ENCODE measurements around the gene TRIM40. TPM values are rescaled to one million over a fixed set of nuclear protein-coding genes. Genes with fewer than 3 reads are reported as not detected.

Gene TRIM40, protein sequence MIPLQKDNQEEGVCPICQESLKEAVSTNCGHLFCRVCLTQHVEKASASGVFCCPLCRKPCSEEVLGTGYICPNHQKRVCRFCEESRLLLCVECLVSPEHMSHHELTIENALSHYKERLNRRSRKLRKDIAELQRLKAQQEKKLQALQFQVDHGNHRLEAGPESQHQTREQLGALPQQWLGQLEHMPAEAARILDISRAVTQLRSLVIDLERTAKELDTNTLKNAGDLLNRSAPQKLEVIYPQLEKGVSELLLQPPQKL
- total RNA-seq = not detected
- total RNA-seq (2013) = not detected
- 0 to 0.13 (median 0) reads per million in 29 experiments for total RNA-seq

DNA sequence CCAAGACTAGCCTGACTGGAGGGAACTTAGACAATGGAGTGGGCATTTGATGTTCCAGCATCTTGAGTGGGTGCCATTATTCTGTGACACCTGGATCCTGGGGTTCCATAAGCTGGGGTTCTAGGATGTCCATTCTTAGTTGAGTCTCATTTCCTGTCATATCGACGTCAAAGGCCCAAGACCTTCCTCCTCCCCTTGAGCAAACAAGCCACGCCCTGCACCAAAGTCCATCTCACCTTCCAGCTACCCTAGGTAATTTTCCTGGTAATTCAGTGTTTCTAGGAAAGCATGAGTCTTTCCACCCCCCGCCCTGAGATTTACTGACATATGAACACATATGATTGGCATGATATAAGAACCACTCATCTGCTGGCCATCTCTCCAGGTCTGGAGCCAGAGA lies at the start of gene TRIM40:
Gene TRIM40, plus strand, starts transcription at position 384 of the 400 bp plus-strand sequence. CDS start 897 bp downstream, outside the sequence.
- ATAC-seq (replicated peaks in 1 of 4) = no peak
- Histone ChIP-seq H3K27me3 (replicated peaks in 1 of 2; ENCODE audit: control insufficient read depth in 2 of 2, extremely low read depth in 1 of 2, insufficient read depth in 2 of 2, low read length in 1 of 2) (peaks cover 0 to 15% of the 10 kb centered on the region in 2 experiments), H3K4me3 (ENCODE audit: control insufficient read depth in 1 of 2, extremely low read depth in 1 of 2, low read length in 1 of 2) (no peak within 1 kb of the TSS), H3K27ac (ENCODE audit: low read length) (no peak within 1 kb of the TSS), H3K36me3 (ENCODE audit: control insufficient read depth in 2 of 2, extremely low read depth in 1 of 2, insufficient read depth in 1 of 2, low read length in 1 of 2) (no peaks in the 10 kb centered on the region), H3K4me1 (ENCODE audit: control insufficient read depth in 1 of 2, extremely low read depth in 1 of 2, insufficient read depth in 2 of 2, low read length in 2 of 2) (no peaks in the 10 kb centered on the region), H3K9me3 (no peaks in the 10 kb centered on the region)
- H3K4me1 Mint-ChIP-seq = peaks cover 4 to 10% (median 4%) of the 10 kb centered on the region in 3 donors
- H3K27ac Mint-ChIP-seq = no peak within 1 kb of the TSS
- H3K36me3 Mint-ChIP-seq = no peaks in the 10 kb centered on the region
- ChIA-PET POLR2A (no interaction called here), CTCF (no interaction called here)
- DNase-seq = no peak
- no CpG with 5 or more reads among the region's 4 CpGs for WGBS (ENCODE audit: insufficient coverage)
- no peak within 1 kb of the TSS for H3K4me3 Mint-ChIP-seq
- H3K27me3 Mint-ChIP-seq = peaks cover 37 to 44% of the 10 kb centered on the region in 2 donors
- H3K9me3 Mint-ChIP-seq = no peaks in the 10 kb centered on the region

DNA sequence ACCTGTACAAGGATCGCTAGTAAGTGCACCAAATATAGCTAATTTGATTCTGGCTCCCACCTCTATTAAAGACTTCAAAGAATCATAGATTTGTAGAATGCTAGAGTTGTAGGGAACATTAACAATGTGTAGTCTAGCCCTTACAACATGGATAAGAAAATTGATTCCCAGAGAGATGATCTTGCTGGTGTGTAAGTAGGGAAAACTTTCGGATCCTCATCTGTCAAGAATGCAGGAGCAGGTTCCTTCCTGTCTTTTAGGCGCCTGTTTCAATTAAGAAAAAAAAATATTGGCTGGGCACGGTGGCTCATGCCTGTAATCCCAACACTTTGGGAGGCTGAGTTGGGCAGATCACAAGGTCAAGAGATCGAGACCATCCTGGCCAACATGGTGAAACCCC lies 48.1 kb upstream of the TRIM40 start:
- peaks cover 52 to 60% of the 10 kb centered on the region in 2 donors for H3K27me3 Mint-ChIP-seq
- no peaks in the 10 kb centered on the region for H3K36me3 Mint-ChIP-seq
- no peaks in the 10 kb centered on the region for H3K36me3 ChIP-seq (ENCODE audit: control insufficient read depth in 2 of 2, extremely low read depth in 1 of 2, insufficient read depth in 1 of 2, low read length in 1 of 2)
- WGBS (ENCODE audit: insufficient coverage) = 83% methylated on average over 3 of the region's 5 CpGs
- H3K4me1 ChIP-seq (ENCODE audit: control insufficient read depth in 1 of 2, extremely low read depth in 1 of 2, insufficient read depth in 2 of 2, low read length in 2 of 2) = no peaks in the 10 kb centered on the region
- H3K4me1 Mint-ChIP-seq = no peaks in the 10 kb centered on the region
- H3K27ac Mint-ChIP-seq = no peak overlapping the region
- no peaks in the 10 kb centered on the region for H3K9me3 Mint-ChIP-seq
- ATAC-seq (replicated peaks in 1 of 4) (no peak), DNase-seq (no peak)
- H3K27ac ChIP-seq (ENCODE audit: low read length) = no peak overlapping the region
- ChIA-PET POLR2A (no interaction called here), CTCF (interaction anchor here in 1 of 2 donors (1.5 kb wide), 1 partner anchor 15 kb away, joined by 6 read pairs; no protein-coding TSS in a partner anchor)
- peaks cover 8 to 37% of the 10 kb centered on the region in 2 experiments for H3K27me3 ChIP-seq (replicated peaks in 1 of 2; ENCODE audit: control insufficient read depth in 2 of 2, extremely low read depth in 1 of 2, insufficient read depth in 2 of 2, low read length in 1 of 2)
- H3K4me3 ChIP-seq (ENCODE audit: control insufficient read depth in 1 of 2, extremely low read depth in 1 of 2, low read length in 1 of 2) = no peak overlapping the region
- H3K4me3 Mint-ChIP-seq = no peak overlapping the region
- no peaks in the 10 kb centered on the region for H3K9me3 ChIP-seq

DNA sequence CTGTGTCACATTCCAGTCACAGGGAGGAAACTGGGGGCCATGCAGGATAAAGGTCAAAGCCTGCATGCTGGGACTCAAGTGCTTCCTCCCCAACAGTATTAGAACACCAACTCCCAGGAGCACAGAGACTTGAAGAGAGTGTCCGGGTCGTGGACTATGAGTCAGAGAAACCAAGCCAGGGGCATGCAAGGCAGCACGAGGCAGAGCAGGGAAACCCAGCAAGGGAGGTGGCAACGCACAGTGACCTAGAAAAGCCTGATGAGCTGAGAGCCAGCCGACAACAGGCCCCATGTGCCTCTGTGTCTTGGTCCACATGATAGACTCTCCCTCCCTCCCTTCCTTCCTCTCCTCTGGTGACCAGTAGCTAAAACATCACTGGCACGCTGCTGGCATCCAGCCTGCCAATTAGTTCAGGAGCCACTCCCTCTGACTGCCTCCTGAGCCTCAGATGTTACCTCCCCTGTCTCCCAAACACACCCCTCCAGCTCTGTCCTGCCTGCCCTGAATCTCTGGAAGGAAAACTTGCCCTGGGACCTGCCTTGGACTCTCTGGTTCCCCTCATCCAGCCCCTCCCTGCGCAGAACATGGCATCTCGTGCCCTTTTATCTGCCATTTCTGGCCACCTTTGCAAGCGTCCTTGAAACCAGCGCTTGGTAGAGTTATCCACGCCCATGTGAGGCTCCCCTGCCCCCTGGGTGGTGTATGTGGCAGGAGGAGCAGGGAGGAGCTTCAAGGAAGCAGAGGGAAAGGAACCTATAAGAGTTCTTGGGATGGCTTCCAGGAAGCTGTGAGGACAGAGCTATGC lies 44.2 kb upstream of the TRIM40 start:
- ChIA-PET CTCF (no interaction called here), POLR2A (no interaction called here)
- no peak overlapping the region for H3K27ac ChIP-seq (ENCODE audit: low read length)
- no peak overlapping the region for H3K4me3 Mint-ChIP-seq
- no peak overlapping the region for H3K27ac Mint-ChIP-seq
- H3K9me3 Mint-ChIP-seq = no peaks in the 10 kb centered on the region
- no peaks in the 10 kb centered on the region for H3K4me1 ChIP-seq (ENCODE audit: control insufficient read depth in 1 of 2, extremely low read depth in 1 of 2, insufficient read depth in 2 of 2, low read length in 2 of 2)
- H3K36me3 Mint-ChIP-seq = no peaks in the 10 kb centered on the region
- no peaks in the 10 kb centered on the region for H3K36me3 ChIP-seq (ENCODE audit: control insufficient read depth in 2 of 2, extremely low read depth in 1 of 2, insufficient read depth in 1 of 2, low read length in 1 of 2)
- WGBS (ENCODE audit: insufficient coverage) = 62% methylated on average over 9 of the region's 11 CpGs
- no peaks in the 10 kb centered on the region for H3K9me3 ChIP-seq
- ATAC-seq (replicated peaks in 1 of 4) (no peak), DNase-seq (no peak)
- H3K4me1 Mint-ChIP-seq = peaks cover 0 to 6% (median 0%) of the 10 kb centered on the region in 3 donors
- H3K4me3 ChIP-seq (ENCODE audit: control insufficient read depth in 1 of 2, extremely low read depth in 1 of 2, low read length in 1 of 2) = no peak overlapping the region
- peaks cover 10 to 57% of the 10 kb centered on the region in 2 experiments for H3K27me3 ChIP-seq (replicated peaks in 1 of 2; ENCODE audit: control insufficient read depth in 2 of 2, extremely low read depth in 1 of 2, insufficient read depth in 2 of 2, low read length in 1 of 2)
- peaks cover 58 to 77% of the 10 kb centered on the region in 2 donors for H3K27me3 Mint-ChIP-seq

DNA sequence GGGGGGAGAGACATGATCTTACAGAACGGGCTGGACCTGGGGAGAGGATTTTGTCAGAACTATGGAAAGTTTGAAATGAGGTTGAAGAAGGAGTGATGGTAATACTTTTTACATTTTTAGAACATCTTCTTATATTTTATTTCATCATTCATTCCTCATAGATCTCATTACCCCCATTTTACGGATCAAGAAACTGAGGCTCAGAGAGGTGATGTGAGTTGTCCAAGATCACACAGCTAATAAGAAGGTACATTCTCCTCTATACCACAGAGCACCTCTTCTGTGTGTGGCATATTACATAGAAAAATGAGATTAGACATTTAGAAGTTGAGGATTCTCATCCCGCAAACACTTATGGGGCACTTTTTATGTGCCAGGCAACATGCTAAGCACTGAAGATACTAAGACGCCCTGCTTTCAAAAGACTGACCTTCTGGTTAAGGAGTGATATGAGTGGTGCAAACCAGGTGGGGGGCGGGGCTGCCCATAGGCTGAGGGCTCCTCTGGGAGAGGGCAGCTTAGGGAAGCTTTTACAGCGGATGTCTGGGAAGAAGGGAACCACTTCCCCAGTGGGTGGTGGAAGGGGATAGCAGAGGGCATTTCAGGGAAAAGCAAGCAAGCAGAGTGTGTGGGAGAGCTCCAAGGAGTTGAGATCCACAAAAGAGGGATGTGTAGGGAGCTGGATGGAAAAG lies 42.9 kb upstream of the TRIM40 start:
- ChIA-PET POLR2A (no interaction called here), CTCF (no interaction called here)
- no peak overlapping the region for H3K4me3 Mint-ChIP-seq
- no peaks in the 10 kb centered on the region for H3K9me3 ChIP-seq
- peaks cover 5 to 58% of the 10 kb centered on the region in 2 experiments for H3K27me3 ChIP-seq (replicated peaks in 1 of 2; ENCODE audit: control insufficient read depth in 2 of 2, extremely low read depth in 1 of 2, insufficient read depth in 2 of 2, low read length in 1 of 2)
- no peaks in the 10 kb centered on the region for H3K36me3 ChIP-seq (ENCODE audit: control insufficient read depth in 2 of 2, extremely low read depth in 1 of 2, insufficient read depth in 1 of 2, low read length in 1 of 2)
- ATAC-seq (replicated peaks in 1 of 4) = no peak
- H3K4me1 ChIP-seq (ENCODE audit: control insufficient read depth in 1 of 2, extremely low read depth in 1 of 2, insufficient read depth in 2 of 2, low read length in 2 of 2) = peaks cover 5 to 10% of the 10 kb centered on the region in 2 experiments
- no peaks in the 10 kb centered on the region for H3K36me3 Mint-ChIP-seq
- peaks cover 10 to 17% (median 11%) of the 10 kb centered on the region in 3 donors for H3K4me1 Mint-ChIP-seq
- peaks cover 49 to 69% of the 10 kb centered on the region in 2 donors for H3K27me3 Mint-ChIP-seq
- 63% methylated on average over 3 of the region's 6 CpGs for whole genome bisulfite sequencing (ENCODE audit: insufficient coverage)
- DNase-seq = no peak
- no peak overlapping the region for H3K27ac ChIP-seq (ENCODE audit: low read length)
- H3K9me3 Mint-ChIP-seq = no peaks in the 10 kb centered on the region
- H3K4me3 ChIP-seq (ENCODE audit: control insufficient read depth in 1 of 2, extremely low read depth in 1 of 2, low read length in 1 of 2) = no peak overlapping the region
- H3K27ac Mint-ChIP-seq = no peak overlapping the region

DNA sequence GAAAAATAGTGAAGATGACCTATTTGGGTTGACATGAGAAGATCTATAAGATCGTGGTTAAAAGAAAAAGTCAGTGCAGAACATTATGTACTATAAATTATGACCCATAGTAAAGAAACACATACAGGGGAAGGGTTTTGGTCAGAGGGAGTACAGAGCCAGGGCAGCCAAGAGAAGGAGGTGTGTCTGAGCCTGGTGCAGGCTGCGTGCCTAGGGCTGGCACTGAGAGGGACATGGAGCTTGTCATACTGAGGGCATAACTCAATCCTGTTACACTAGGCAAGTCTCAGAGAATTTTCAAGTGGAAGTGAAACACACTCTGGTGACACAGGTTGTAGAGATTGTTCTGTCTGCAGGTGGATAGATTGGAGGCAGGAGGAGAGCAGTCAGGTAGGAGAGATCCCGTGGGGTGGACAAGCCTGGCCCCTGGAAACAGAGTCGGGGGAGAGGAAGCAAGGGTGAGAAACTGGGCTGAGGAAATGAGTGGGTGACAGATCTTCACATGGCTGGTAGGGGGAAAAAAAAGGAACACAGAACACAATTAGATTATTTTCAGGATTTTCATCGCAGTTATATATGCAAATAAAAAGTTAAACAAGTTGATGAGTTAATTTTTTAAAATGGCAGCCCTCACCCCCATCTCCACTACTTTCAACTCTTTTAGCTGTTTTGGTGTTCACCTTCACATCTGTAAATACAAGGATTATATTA lies 41.8 kb upstream of the TRIM40 start:
- Histone ChIP-seq H3K4me3 (ENCODE audit: control insufficient read depth in 1 of 2, extremely low read depth in 1 of 2, low read length in 1 of 2) (no peak overlapping the region), H3K9me3 (no peaks in the 10 kb centered on the region), H3K27me3 (replicated peaks in 1 of 2; ENCODE audit: control insufficient read depth in 2 of 2, extremely low read depth in 1 of 2, insufficient read depth in 2 of 2, low read length in 1 of 2) (peaks cover 5 to 60% of the 10 kb centered on the region in 2 experiments), H3K27ac (ENCODE audit: low read length) (no peak overlapping the region), H3K36me3 (ENCODE audit: control insufficient read depth in 2 of 2, extremely low read depth in 1 of 2, insufficient read depth in 1 of 2, low read length in 1 of 2) (no peaks in the 10 kb centered on the region), H3K4me1 (ENCODE audit: control insufficient read depth in 1 of 2, extremely low read depth in 1 of 2, insufficient read depth in 2 of 2, low read length in 2 of 2) (peaks cover 8 to 14% of the 10 kb centered on the region in 2 experiments)
- ATAC-seq (replicated peaks in 1 of 4) (no peak), DNase-seq (no peak)
- H3K9me3 Mint-ChIP-seq = no peaks in the 10 kb centered on the region
- no peak overlapping the region for H3K4me3 Mint-ChIP-seq
- ChIA-PET POLR2A (no interaction called here), CTCF (interaction anchor here in 1 of 2 donors (1.0 kb wide), 1 partner anchor 9 kb away, joined by 3 read pairs; no protein-coding TSS in a partner anchor)
- H3K4me1 Mint-ChIP-seq = peaks cover 15 to 27% (median 20%) of the 10 kb centered on the region in 3 donors
- no peaks in the 10 kb centered on the region for H3K36me3 Mint-ChIP-seq
- 42% methylated on average over 3 of the region's 5 CpGs for WGBS (ENCODE audit: insufficient coverage)
- H3K27me3 Mint-ChIP-seq = peaks cover 49 to 71% of the 10 kb centered on the region in 2 donors
- H3K27ac Mint-ChIP-seq = peak overlapping the region in 1 of 2 donors; percentile 21

Data from T-cell (primary cell).